GM19099 (cell line): ENCODE measurements around the gene LIN7A.

Experiments
- POLR2A ChIP-seq: IDR thresholded peaks from 3 replicates; pipeline ENCODE4 v1.6.1; 2011; ENCODE audit warnings: low read depth; ENCODE audit not compliant: insufficient read length; ENCODE audit errors: extremely low read depth

Gene LIN7A

GRCh38 chr12:80769553-80770140 lies 168.1 kb downstream of the LIN7A start:
- no peak for TF ChIP-seq POLR2A

GRCh38 chr12:80766897-80767296 lies 170.8 kb downstream of the LIN7A start:
- no peak for TF ChIP-seq POLR2A

- TF ChIP-seq POLR2A: no peak
These were observed 171.5 kb downstream of the LIN7A start for GRCh38 chr12:80766210-80766609.

- no peak for TF ChIP-seq POLR2A
These were observed 173.9 kb downstream of the LIN7A start for GRCh38 chr12:80763874-80764273.

- TF ChIP-seq POLR2A: no peak
These were observed 175.9 kb downstream of the LIN7A start for GRCh38 chr12:80761838-80762237.

- TF ChIP-seq POLR2A: no peak
These were observed 180.9 kb downstream of the LIN7A start for GRCh38 chr12:80756875-80757274.

GRCh38 chr12:80754274-80754673 lies 183.5 kb downstream of the LIN7A start:
- no peak for TF ChIP-seq POLR2A

GRCh38 chr12:80752464-80752863 lies 185.3 kb downstream of the LIN7A start:
- TF ChIP-seq POLR2A: no peak

- no peak for TF ChIP-seq POLR2A
These were observed 188.3 kb downstream of the LIN7A start for GRCh38 chr12:80749456-80749855.

GRCh38 chr12:80747800-80748199 lies 189.9 kb downstream of the LIN7A start:
- TF ChIP-seq POLR2A: no peak

GRCh38 chr12:80745851-80746505 lies 191.8 kb downstream of the LIN7A start:
- no peak for TF ChIP-seq POLR2A
